Measurements from ENCODE around the gene MAPK11.

Gene MAPK11

GRCh38 chr22:50293441-50294318 lies 23.5 kb upstream of the MAPK11 start:
- no peak for DNase-seq (ENCODE audit: low read depth in 2 of 2)

GRCh38 chr22:50292643-50293440 lies 22.7 kb upstream of the MAPK11 start:
- DNase-seq (ENCODE audit: low read depth in 2 of 2) = no peak

GRCh38 chr22:50289942-50290630 lies 19.9 kb upstream of the MAPK11 start:
- DNase-seq (ENCODE audit: low read depth in 2 of 2) = no peak

- no peak for DNase-seq (ENCODE audit: low read depth in 2 of 2)
Measured at GRCh38 chr22:50289151-50289941, 19.2 kb upstream of the MAPK11 start.

- DNase-seq (ENCODE audit: low read depth in 2 of 2) = no peak
Measured at GRCh38 chr22:50287731-50288130, 17.6 kb upstream of the MAPK11 start.

GRCh38 chr22:50286701-50287318 lies 16.6 kb upstream of the MAPK11 start:
- no peak for DNase-seq (ENCODE audit: low read depth in 2 of 2)

GRCh38 chr22:50286275-50286674 lies 16.1 kb upstream of the MAPK11 start:
- DNase-seq (ENCODE audit: low read depth in 2 of 2) = no peak

- DNase-seq (ENCODE audit: low read depth in 2 of 2) = no peak
Measured at GRCh38 chr22:50285568-50286229, 15.5 kb upstream of the MAPK11 start.

- no peak for DNase-seq (ENCODE audit: low read depth in 2 of 2)
Measured at GRCh38 chr22:50284479-50284878, 14.3 kb upstream of the MAPK11 start.

- DNase-seq (ENCODE audit: low read depth in 2 of 2) = no peak
Measured at GRCh38 chr22:50283821-50284220, 13.6 kb upstream of the MAPK11 start.

GRCh38 chr22:50282361-50283155 lies 12.4 kb upstream of the MAPK11 start:
- DNase-seq (ENCODE audit: low read depth in 2 of 2) = no peak

- DNase-seq (ENCODE audit: low read depth in 2 of 2) = no peak
Measured at GRCh38 chr22:50281957-50282356, 11.8 kb upstream of the MAPK11 start.

- DNase-seq (ENCODE audit: low read depth in 2 of 2) = no peak
Measured at GRCh38 chr22:50281384-50281760, 11.2 kb upstream of the MAPK11 start.

- no peak for DNase-seq (ENCODE audit: low read depth in 2 of 2)
Measured at GRCh38 chr22:50280708-50281383, 10.7 kb upstream of the MAPK11 start.

GRCh38 chr22:50280022-50280707 lies 10.0 kb upstream of the MAPK11 start:
- DNase-seq (ENCODE audit: low read depth in 2 of 2) = no peak

- no peak for DNase-seq (ENCODE audit: low read depth in 2 of 2)
Measured at GRCh38 chr22:50278956-50279619, 8.9 kb upstream of the MAPK11 start.

- no peak for DNase-seq (ENCODE audit: low read depth in 2 of 2)
Measured at GRCh38 chr22:50278461-50278860, 8.3 kb upstream of the MAPK11 start.

- no peak for DNase-seq (ENCODE audit: low read depth in 2 of 2)
Measured at GRCh38 chr22:50277761-50278160, 7.6 kb upstream of the MAPK11 start.
